ENCODE measurements around the gene DGKI. TPM values are rescaled to one million over a fixed set of nuclear protein-coding genes. Genes with fewer than 3 reads are reported as not detected.

DGKI gene
- polyA plus RNA-seq, 4 donors, result 1.5 to 1.8 (median 1.8) TPM

GRCh38 chr7:137703291-137704010 is 143.3 kb downstream of the DGKI start:
- DNase-seq (ENCODE audit: low read depth in 4 of 4, low spot score in 3 of 4), result no peak

GRCh38 chr7:137696988-137697387 is 149.8 kb downstream of the DGKI start:
- DNase-seq (ENCODE audit: low read depth in 4 of 4, low spot score in 3 of 4), result no peak

- DNase-seq (ENCODE audit: low read depth in 4 of 4, low spot score in 3 of 4), result no peak
Measured at GRCh38 chr7:137696376-137696775, 150.4 kb downstream of the DGKI start.

- no peak for DNase-seq (ENCODE audit: low read depth in 4 of 4, low spot score in 3 of 4)
Measured at GRCh38 chr7:137695942-137696341, 150.8 kb downstream of the DGKI start.

GRCh38 chr7:137695494-137695893 is 151.3 kb downstream of the DGKI start:
- DNase-seq (ENCODE audit: low read depth in 4 of 4, low spot score in 3 of 4), result no peak

- no peak for DNase-seq (ENCODE audit: low read depth in 4 of 4, low spot score in 3 of 4)
Measured at GRCh38 chr7:137694405-137694804, 152.4 kb downstream of the DGKI start.

- no peak for DNase-seq (ENCODE audit: low read depth in 4 of 4, low spot score in 3 of 4)
Measured at GRCh38 chr7:137692399-137692798, 154.4 kb downstream of the DGKI start.

- DNase-seq (ENCODE audit: low read depth in 4 of 4, low spot score in 3 of 4), result no peak
Measured at GRCh38 chr7:137691566-137691965, 155.2 kb downstream of the DGKI start.

GRCh38 chr7:137690635-137691034 is 156.1 kb downstream of the DGKI start:
- no peak for DNase-seq (ENCODE audit: low read depth in 4 of 4, low spot score in 3 of 4)

- DNase-seq (ENCODE audit: low read depth in 4 of 4, low spot score in 3 of 4), result no peak
Measured at GRCh38 chr7:137689761-137690160, 157.0 kb downstream of the DGKI start.

- no peak for DNase-seq (ENCODE audit: low read depth in 4 of 4, low spot score in 3 of 4)
Measured at GRCh38 chr7:137687556-137688265, 159.1 kb downstream of the DGKI start.

- no peak for DNase-seq (ENCODE audit: low read depth in 4 of 4, low spot score in 3 of 4)
Measured at GRCh38 chr7:137685433-137686164, 161.2 kb downstream of the DGKI start.

- no peak for DNase-seq (ENCODE audit: low read depth in 4 of 4, low spot score in 3 of 4)
Measured at GRCh38 chr7:137684776-137685175, 162.0 kb downstream of the DGKI start.

- DNase-seq (ENCODE audit: low read depth in 4 of 4, low spot score in 3 of 4), result no peak
Measured at GRCh38 chr7:137684316-137684715, 162.5 kb downstream of the DGKI start.

- no peak for DNase-seq (ENCODE audit: low read depth in 4 of 4, low spot score in 3 of 4)
Measured at GRCh38 chr7:137682596-137682995, 164.2 kb downstream of the DGKI start.

GRCh38 chr7:137681657-137682562 is 164.9 kb downstream of the DGKI start:
- no peak for DNase-seq (ENCODE audit: low read depth in 4 of 4, low spot score in 3 of 4)

- no peak for DNase-seq (ENCODE audit: low read depth in 4 of 4, low spot score in 3 of 4)
Measured at GRCh38 chr7:137674551-137675409, 172.0 kb downstream of the DGKI start.

GRCh38 chr7:137674048-137674447 is 172.7 kb downstream of the DGKI start:
- DNase-seq (ENCODE audit: low read depth in 4 of 4, low spot score in 3 of 4), result no peak

GRCh38 chr7:137671920-137672319 is 174.9 kb downstream of the DGKI start:
- no peak for DNase-seq (ENCODE audit: low read depth in 4 of 4, low spot score in 3 of 4)
